Erythroblast (primary cell): ENCODE data around the gene VSX1.

Experiments
- DNase-seq, 2 experiments: peaks; one replicate each; lab custom pipeline; 2025; lab: John Stamatoyannopoulos, UW
- GATA1 ChIP-seq: IDR thresholded peaks from 2 replicates; pipeline ENCODE4 v1.6.1; 2011; ENCODE audit warnings: low read depth, mild to moderate bottlenecking, control low read depth, low read length, moderate library complexity
- POLR2A ChIP-seq: IDR thresholded peaks from 2 replicates; pipeline ENCODE4 v1.6.1; 2011; ENCODE audit warnings: mild to moderate bottlenecking, low read length

Gene VSX1

DNA sequence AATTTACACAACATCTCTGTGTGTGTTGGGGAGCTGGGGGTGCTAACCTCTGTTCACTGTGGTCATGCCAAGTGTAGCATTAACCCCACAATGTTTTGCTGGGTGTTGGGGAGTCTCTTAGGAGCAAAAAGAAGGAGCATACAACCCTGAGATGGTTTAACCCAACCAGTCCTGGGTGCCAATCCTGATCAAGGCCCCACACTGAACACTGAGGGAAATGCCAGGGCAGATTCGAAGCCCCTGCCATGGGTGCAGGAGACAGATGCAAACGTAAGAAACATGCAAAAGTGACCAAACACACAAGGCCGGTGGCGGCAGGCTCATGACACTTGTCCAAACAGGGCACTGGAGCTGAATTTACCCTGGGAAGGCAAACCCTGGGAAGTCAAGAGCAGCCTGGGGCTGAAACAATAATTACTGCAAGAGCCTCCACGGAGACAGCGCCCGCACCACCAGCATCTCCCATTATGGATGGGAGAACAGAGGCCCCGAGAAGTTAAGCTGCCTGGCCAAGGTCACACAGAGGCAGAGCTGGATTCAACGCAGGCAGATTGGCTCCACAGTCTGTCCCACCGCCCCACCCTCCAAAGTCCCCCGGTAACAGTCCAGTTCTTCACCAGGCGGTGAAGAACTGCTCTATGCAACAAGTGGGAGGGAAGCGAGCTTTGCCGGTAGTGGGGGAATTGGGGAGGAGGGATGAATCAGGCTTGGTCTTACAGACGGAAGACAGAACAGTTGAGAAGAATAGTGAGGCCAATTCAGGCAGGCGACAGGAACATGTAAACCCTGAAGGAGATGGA lies 32.5 kb downstream of the VSX1 start:
- TF ChIP-seq GATA1 (no peak), POLR2A (no peak)
- no peak for DNase-seq

DNA sequence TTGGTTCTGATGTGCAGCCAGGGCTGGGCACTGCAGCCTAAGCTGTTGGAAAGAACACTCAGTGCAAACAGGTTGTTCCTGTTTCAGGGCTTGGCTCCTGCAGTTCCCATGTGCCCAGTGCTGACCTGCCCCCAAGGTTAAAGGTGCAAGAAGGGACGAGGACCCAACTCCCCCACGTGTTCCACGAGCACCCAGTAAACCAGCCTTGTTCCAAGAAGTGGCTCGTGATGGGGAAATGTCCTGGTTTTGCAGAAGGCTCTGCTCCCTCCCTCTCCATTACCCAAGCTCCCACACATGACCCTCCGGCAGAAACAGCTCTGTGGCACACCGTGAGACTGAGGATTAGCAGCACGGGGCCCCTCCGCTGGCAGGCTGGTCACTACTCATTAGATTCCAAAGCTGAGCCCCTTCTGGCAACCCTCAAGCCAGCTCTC lies 33.4 kb downstream of the VSX1 start:
- no peak for DNase-seq
- TF ChIP-seq GATA1 (no peak), POLR2A (no peak)

DNA sequence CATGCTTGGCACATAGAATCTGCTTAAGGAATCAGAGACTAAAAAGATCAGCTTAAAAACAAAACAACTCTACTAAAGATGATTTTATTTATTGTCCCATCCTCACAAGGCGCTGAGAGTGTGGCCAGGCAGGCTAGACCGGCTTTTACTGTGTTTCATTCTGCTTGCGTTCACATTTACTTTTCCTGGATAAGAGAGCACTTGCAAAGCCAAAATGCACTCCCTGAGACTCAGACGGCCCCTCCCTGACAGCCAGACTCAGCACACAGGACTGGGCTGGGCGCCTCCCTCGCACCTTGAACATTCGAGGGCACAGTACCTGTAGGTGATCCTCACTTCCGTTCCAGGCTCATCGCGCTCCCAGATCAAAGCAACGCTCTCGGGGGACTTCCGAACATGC lies 34.2 kb downstream of the VSX1 start:
- no peak for DNase-seq
- TF ChIP-seq GATA1 (no peak), POLR2A (no peak)

DNA sequence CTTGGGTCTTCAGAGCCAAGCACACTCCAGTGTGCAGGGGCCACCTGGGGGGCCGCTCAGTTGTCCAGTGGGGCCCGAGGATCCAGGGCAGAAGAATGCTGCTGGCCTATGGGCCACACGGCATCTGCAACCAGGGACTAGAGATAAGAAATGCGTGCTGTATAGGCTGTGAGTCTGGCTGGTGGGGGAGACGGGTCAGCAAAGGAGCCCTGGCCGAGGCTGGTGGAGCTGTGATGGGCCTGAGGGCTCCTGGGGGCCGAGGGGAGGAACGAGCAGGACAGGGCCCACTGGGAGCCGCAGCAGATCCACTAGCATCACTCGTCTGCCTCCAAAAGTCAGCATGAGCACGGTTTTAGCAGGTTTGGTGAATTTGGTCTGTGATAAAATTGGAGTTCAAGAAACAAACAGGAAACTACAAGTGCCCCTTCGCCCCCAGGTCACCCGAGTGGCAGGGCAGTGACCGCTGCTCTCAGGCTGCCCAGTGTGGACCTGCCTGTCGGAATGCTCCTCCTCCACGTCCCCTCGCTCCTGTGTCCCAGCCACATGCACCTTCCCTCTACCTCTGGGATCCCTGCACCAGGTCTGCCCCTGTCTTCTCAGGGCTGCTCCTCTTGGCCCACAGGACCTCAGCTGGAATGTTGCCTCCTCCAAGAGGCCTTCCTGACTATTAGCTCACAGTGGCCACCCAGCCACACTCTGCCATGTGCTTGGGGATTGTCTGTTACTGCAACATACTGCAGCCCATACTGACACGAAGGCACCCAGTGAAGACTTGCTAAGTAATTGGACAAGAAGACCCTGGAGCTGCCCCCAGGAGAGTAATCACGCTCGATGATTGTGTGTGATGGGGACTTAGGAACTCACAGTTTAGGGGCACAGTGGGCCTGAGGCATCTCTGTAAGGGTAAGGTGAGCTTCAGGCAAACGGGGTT lies 34.9 kb downstream of the VSX1 start:
- TF ChIP-seq POLR2A, result no peak
- TF ChIP-seq GATA1, result no peak
- no peak for DNase-seq

DNA sequence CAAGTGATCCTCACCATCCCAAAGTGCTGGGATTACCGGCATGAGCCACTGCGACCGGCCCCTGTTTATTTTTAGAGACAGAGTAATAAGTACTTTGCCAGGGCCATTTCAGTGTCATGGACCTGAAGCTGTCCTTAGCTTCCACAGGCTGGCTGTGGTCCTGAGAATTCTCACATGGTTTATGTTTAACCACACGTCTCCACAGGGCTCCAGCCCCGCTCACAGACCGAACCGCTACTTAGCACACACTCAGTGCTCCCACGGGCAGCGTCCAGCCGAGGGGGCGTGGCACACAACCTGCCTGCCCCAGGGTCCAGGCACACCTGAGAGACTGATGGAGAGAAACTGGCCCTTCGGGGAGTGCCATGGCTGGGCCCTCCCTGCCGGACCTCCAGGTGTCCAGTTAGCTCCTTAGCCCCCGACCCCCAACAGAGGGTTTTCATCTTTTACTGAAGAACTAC lies 35.7 kb downstream of the VSX1 start:
- no peak for TF ChIP-seq POLR2A
- no peak for TF ChIP-seq GATA1
- DNase-seq, result no peak

DNA sequence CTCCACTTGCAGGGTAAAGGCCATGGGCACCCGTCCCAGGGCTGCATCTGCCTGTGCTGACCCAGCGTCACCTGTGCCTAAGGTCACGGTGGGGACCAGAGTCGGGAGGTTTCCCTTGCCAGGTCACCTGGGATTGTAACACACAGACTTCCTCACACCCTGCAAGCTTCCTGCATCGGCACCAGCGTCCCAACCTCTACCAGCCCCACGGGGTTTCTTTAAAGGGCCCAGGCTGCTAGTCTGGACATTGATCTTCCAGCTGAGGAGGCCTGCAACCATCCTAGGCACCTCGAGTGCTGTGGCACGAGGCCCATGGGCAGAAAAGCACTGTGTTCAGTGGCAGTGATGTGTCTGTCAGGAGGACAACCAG lies 36.6 kb downstream of the VSX1 start:
- TF ChIP-seq GATA1 (no peak), POLR2A (no peak)
- no peak for DNase-seq

DNA sequence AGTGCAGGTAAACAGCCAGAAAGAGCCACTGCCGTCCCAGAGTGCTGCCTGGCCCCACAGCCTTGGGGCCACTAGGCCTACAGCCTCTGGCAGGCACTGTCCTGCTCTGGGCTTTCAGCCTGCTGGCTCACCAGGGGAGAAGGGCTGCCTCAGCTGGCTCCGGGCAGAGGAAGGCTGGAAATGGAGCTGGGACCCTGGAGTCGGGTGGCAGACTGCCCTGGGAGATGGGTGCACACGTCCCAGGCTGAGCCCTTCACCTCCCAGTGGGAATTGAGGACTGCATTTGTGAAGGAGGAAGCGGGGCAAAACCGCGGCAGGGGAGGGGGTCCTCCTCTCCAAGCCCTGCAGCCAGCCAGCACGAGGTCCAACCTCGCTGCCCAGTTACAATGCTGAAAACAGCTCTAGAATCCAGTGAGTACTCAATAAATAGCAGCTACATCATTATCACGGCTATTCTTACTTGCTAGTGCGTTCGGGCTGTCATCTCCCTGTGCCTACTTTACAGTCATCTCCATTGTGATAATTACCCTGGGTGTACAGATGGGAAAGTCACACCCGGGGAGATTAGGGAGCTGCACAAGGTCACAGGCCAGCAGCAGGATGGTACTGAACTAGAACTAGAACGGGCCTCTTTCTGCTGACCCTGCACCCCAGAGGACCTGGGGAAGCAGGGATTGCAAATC lies 37.1 kb downstream of the VSX1 start:
- no peak for TF ChIP-seq GATA1
- DNase-seq, result peak; percentile 43 to 73

DNA sequence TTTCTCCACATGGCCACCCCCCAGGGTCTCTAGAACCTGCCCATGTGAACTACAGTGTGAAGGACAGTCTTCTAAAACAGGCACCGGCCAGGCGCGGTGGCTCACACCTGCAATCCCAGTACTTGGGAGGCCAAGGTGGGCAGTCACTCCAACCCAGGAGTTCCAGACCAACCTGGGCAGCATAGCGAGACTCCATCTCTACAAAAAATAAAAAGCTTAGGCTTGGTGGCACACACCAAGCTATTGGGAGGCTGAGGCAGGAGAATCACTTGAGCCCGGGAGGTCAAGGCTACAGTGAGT lies 37.7 kb downstream of the VSX1 start:
- TF ChIP-seq GATA1 (no peak), POLR2A (no peak)
- no peak for DNase-seq

DNA sequence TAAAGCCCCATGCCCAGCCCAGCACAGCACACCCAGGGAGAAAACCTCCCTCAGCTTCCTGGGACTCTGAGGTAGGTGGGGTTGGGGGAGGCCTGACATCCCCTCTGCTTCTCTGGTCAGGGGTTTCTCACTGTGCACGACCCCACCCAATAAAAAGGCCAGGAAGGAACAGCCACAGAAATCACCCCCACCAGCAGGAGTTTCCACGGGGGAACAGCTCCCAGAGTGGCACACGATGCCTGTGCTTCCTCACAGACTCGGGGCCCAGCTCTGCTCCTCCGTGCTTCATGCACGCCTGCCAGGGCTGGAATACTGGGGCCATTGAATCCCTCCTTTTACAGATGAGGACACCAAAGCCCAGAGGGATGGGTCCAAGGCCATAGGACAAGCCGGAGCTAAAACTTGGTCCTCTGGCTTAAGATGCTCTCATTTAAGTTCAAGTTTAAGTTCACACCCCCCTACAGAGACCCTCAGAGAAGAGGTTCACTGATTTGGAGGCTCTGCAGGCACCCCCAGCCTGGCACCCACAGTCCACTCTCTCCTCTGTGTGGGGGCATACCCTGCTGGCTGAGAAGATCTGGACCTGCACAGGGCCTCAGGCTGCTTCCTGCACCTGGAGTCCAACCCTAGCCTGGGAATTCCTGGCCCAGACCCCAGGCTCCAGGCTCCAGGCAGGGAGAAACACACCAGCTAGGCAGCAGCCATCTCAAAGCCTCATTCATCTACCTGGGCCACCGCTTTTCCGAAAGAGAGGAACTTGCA lies 38.3 kb downstream of the VSX1 start:
- DNase-seq, result no peak
- TF ChIP-seq POLR2A, result no peak
- no peak for TF ChIP-seq GATA1

DNA sequence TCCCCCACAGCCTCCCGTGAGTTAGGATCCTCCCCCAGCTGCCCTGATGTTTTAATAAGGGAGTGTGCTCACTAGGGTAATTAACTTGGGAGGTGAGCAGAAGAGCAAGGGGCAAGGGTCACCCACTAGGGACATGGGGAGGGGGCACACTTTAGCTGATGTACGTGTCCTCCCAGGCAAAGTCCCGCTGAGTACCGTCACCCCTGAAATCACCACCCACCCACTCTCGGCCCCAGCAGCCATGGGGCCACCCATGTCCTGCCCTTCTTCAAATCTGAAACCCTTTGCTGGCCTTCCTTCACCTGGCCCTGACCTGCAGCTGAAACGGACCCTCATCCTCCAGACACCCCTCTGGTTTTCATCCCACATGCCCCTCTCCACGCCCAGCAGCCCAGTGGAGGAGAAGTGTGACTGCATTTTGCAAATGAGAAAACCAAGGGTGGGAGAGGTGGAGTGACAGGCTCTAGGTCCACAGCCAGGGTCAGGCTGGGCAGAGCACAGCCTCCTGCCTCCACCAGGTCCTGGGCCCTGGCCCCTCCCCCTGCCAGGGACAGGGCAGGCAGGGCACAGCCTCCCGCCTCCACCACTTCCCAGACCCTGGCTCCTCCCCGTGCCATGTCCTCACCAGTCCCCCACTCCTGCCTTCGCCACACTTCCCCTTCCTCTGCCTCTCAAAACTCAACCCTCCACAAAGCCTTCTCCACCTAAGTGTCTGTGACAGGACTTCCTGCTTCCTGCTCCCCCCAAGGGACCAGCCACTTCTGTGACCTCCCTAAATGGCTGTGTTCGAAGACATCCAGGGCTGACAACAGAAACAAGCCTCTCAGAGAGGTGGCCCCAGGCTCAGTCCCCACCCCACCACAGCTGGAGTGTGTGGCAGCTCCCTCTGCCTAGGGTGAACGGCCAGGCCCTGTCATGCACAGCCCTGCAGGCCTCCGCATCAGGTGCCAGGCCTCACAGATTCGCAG lies 39.1 kb downstream of the VSX1 start:
- DNase-seq, result peak; percentile 20 to 27
- TF ChIP-seq GATA1, result no peak
- no peak for TF ChIP-seq POLR2A

DNA sequence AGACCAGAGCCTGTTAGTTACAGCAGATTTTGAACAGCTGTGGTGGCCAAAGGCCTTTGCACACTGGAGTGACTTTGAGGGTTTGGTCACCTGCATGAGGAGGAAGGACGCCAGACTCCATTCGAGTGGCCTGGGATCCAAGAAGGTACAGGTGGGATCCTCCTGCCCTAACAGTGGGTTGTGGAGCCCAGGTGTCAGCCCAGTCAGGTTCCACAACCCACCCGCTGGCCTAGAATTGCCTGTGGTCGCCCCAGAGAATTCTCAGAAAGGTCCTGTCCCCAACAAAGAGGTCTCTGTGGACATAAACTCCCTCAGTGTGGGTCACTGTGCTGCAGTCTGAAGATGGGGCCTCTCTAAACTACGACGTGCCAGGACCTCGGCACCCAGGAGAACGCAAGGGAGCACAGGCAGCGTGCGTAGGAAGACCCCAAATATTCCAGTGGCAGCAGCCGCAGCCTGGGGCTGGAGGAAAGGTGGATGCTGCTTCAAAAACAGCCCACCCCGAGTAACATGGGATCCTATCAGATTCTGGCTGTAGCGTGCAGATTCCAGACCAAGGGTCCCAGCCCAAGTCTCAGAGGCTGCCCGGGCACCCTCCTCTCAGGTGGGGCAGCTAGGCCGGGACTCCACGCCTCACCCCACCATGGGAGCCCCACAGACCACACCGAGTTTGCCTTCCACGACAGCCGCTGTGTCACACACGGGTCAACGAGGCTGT lies 40.0 kb downstream of the VSX1 start:
- DNase-seq, result peak in 1 of 2 experiments; percentile 16
- TF ChIP-seq GATA1 (no peak), POLR2A (no peak)
